GM19395 (cell line): ENCODE data around the gene ASCC2.

Experiments used
- ATAC-seq: cut with Tn5 transposase; IDR thresholded peaks from one replicate; pipeline ENCODE4 v1.9.1; 2021; ENCODE audit warnings: mild to moderate bottlenecking, moderate library complexity; ENCODE audit not compliant: unreplicated experiment

ASCC2 gene

GRCh38 chr22:29820961-29821290 is 17.1 kb downstream of the ASCC2 start:
- no peak for ATAC-seq

- ATAC-seq = no peak
Observed at GRCh38 chr22:29819501-29819900, 18.6 kb downstream of the ASCC2 start.

DNA sequence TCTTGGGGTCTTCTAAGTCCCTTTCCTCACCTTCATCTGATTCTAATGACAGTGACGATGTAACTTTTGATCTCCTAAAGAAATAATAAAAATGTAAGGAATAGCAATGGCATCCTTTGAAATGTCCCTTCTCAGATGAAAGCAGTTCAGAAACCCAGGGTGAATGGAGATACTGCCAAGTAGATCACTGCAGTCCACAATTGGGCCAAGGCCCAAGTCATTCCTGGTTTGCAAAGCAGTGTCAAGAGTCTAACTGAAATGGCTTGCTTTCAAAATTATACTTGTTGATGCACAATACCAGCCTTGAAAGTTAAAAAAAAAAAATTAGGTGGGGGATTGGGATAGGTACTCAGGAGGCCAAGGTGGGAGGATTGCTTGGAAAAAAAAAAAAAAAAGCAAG is 20.4 kb downstream of the ASCC2 start:
- no peak for ATAC-seq

GRCh38 chr22:29816980-29817379 is 21.1 kb downstream of the ASCC2 start:
- no peak for ATAC-seq

DNA sequence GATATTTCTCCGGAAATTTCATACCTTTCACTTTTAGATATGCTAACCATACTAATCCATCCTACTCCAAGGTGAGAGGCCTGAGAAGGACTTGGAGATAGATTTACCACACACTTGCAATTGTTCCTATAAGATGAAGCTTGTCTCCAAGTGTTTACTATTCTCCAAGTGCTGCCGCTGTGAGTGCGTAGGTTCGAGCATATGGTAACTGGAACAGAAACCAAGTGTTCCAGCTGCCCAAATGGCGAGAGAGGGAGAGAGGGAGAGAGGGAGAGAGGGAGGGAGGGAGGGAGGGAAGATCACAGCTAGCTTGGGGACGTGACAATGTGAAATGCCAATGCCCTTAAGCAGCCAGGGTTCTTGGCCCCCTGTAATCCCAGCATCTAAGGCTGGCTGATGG is 21.5 kb downstream of the ASCC2 start:
- ATAC-seq = no peak

DNA sequence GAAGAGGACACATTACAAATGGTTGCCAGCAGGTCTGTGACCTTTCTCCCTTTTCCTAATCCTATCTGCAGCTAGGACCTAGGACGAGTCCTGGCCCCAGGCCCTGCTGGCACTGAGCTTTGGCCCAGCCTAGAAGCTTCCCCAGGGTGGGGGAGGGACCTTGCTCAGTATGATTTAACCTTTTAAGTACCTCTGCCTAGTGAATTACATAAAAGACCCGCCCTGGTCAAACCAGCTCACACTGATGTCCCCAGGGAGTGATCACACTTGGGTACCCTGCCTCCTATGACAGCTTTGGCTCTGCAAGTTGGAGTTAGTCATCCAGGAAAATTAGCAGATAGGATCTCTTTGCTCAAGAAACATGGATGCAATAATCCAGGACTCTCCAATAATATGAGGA is 21.9 kb downstream of the ASCC2 start:
- no peak for ATAC-seq

- ATAC-seq = no peak
Observed at GRCh38 chr22:29815580-29815979, 22.5 kb downstream of the ASCC2 start.

- no peak for ATAC-seq
Observed at GRCh38 chr22:29814003-29814402, 24.1 kb downstream of the ASCC2 start.

GRCh38 chr22:29813563-29813962 is 24.5 kb downstream of the ASCC2 start:
- no peak for ATAC-seq

- no peak for ATAC-seq
Observed at GRCh38 chr22:29813126-29813525, 24.9 kb downstream of the ASCC2 start.

- no peak for ATAC-seq
Observed at GRCh38 chr22:29811377-29811776, 26.7 kb downstream of the ASCC2 start.

GRCh38 chr22:29810216-29810615 is 27.9 kb downstream of the ASCC2 start:
- ATAC-seq = no peak

GRCh38 chr22:29806196-29806595 is 31.9 kb downstream of the ASCC2 start:
- no peak for ATAC-seq

GRCh38 chr22:29804985-29805384 is 33.1 kb downstream of the ASCC2 start:
- no peak for ATAC-seq

GRCh38 chr22:29803190-29803589 is 34.9 kb downstream of the ASCC2 start:
- no peak for ATAC-seq

GRCh38 chr22:29801796-29802195 is 36.3 kb downstream of the ASCC2 start:
- no peak for ATAC-seq

DNA sequence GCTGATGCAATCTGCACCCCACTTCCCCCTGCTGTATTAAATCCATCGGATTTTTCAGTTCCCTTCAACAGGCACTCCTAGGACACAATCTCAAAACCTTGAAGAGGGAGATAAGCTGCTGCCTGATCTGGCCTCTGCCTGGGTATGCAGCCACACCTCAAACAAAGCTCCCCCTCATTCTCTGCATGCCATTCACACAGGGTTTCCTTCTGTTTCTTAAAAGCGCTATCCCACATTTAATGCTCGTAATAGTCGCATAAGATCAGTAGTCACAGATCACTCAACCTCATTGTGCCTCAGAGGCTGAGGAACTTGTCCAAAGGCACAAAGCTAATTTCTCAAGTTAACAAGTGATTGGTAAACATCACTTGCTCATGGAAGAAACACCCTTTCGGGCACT is 36.9 kb downstream of the ASCC2 start:
- no peak for ATAC-seq

- ATAC-seq = no peak
Observed at GRCh38 chr22:29799217-29799680, 38.8 kb downstream of the ASCC2 start.

DNA sequence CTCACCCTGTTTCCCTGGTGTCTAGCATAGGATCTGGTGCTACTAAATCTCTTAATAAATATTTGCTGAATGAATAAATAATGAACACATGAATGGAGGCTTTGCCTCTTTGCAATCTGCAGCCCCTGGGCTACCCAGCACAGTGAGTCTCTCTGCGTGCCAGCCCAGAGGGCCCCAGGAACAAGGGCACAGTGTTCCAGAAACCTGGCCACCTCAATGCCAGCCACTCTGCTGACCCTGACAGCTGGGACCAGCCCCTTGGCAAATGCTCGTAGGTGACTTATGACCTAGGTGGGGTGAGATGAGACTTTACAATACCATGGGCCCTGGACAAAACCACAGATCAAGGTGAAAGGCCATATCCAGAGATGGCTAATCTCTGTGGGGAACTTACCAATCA is 39.3 kb downstream of the ASCC2 start:
- no peak for ATAC-seq

DNA sequence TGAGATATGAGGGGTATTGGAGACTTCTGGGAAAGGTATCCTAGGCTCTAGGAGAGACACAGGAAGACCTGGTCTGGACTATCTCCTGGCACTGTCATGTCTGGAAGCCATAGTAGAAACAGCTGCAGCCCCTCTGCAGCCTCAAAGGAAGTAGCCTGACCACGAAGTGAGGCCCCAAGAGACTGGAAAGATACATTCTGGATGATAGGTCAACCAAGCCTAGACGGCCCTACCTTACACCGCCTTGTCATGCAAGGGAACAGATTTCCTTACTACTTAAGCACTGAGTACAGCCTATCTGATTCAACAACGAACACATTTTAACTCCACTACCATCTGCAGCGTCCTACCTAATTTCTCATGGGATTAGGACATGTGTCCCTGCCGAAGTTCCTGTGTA is 39.8 kb downstream of the ASCC2 start:
- ATAC-seq = no peak

DNA sequence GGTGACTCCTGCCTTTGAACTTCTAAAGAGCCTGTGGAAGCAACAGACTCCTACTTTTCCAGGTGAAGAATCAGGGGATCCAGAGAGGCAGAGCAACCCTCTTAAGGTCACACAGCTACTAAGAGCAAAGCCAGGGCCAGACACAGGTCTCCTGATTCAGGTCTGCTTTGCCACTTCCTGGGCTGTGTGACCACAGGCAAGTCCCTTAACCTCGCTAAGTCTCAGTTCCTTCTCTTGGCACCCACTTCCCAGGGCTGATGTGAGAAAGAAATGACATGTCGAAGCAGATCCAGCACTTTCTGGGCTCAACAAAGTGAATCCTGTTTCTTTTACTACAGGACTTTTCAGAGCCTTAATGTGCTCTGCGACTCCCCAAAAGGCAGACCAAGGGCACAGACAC is 40.7 kb downstream of the ASCC2 start:
- no peak for ATAC-seq

DNA sequence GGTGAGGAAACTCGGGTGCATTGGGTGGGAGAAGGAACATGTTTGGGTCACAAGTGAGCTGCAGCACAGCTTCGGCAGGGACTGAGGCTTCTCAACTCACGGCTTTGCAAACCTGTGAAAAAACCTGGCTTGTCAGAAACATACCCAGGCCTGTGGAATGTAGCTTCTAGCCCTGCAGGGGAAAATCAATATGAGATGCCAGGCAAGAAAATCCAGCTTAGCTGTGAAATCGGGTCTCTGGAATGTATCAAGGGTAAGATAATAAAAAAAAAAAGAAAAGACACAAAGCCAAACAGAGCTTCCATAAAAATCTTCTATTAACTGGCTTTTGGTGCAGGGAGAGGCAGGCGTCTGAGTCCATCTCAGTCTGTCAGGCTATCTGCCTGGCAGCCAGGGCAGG is 42.4 kb downstream of the ASCC2 start:
- ATAC-seq = no peak

GRCh38 chr22:29793396-29793795 is 44.7 kb downstream of the ASCC2 start:
- ATAC-seq = no peak

DNA sequence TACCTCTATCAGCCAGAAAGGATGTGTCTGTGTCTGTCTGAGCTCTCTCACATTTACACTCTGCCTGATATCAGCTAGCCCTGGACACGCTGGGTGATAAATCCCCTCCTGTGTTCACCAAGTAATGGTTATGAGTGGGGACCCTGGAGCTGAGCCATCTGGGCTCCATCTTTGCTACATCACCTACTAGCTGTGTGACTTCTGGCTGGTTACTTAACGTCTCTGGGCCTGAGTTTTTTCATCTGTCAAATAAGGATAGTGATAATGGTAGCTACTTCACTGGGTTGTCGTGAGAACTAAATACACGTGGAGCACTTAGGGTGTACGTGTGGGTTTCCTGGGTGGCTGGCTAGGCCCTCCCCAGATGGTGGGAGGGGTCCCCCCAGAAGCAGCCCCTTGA is 48.0 kb downstream of the ASCC2 start:
- no peak for ATAC-seq
